Uterus (tissue), 2 donors: ENCODE measurements around the gene FBN1.

Experiments
- CTCF ChIP-seq, 4 experiments: fragments of 200-600 bp in 2 of 4; fragments of 450-650 bp in 2 of 4; sonication (generic) in 2 of 4; IDR thresholded peaks; one replicate each; pipeline ENCODE4 v1.5.1; 2016 to 2019; ENCODE audit warnings: antibody characterized with exemption in 4 of 4, mild to moderate bottlenecking in 2 of 4, moderate library complexity in 1 of 4
- POLR2A ChIP-seq, 2 donors: fragments of 450-650 bp; IDR thresholded peaks; one replicate each; pipeline ENCODE4 v1.6.1; 2016; ENCODE audit warnings: antibody characterized with exemption in 2 of 2, mild to moderate bottlenecking in 1 of 2, moderate library complexity in 1 of 2

- no peak for TF ChIP-seq POLR2A (IDR thresholded peaks at IDR 0.05)
- TF ChIP-seq CTCF (IDR thresholded peaks at IDR 0.05): no peak
Measured at GRCh38 chr15:48471073-48471472, 174.4 kb downstream of the FBN1 start.
